Fibroblast of skin of back (primary cell): ENCODE data around the gene PCYT1A.
"Not testable (repeated sequence)": the region's sequence is repeated elsewhere in the genome, so short reads cannot be mapped to it uniquely, and the experiment has no call there.

Experiments
- DNase-seq: peaks from one replicate; pipeline ENCODE4 v3.0.0-alpha.2; 2013

Gene PCYT1A

GRCh38 chr3:196210673-196211556 is 76.6 kb downstream of the PCYT1A start, which contains the start of gene ZDHHC19:
ZDHHC19 (minus strand) TSS chr3:196211400; CDS start chr3:196211315, 85 bp downstream.
- no peak for DNase-seq

- DNase-seq, result not testable (repeated sequence)
Measured at GRCh38 chr3:196209944-196210672, 77.4 kb downstream of the PCYT1A start.

GRCh38 chr3:196208942-196209695 is 78.4 kb downstream of the PCYT1A start:
- no peak for DNase-seq

- DNase-seq, result no peak
Measured at GRCh38 chr3:196207833-196208607, 79.5 kb downstream of the PCYT1A start.

GRCh38 chr3:196207159-196207832 is 80.2 kb downstream of the PCYT1A start:
- DNase-seq, result no peak

GRCh38 chr3:196205442-196206205 is 81.9 kb downstream of the PCYT1A start:
- not testable (repeated sequence) for DNase-seq

- DNase-seq, result no peak
Measured at GRCh38 chr3:196203846-196204245, 83.7 kb downstream of the PCYT1A start.

- peak; percentile 59 for DNase-seq
Measured at GRCh38 chr3:196202516-196202970, 85.0 kb downstream of the PCYT1A start.

- DNase-seq, result no peak
Measured at GRCh38 chr3:196198771-196199753, 88.5 kb downstream of the PCYT1A start.

- no peak for DNase-seq
Measured at GRCh38 chr3:196198081-196198675, 89.3 kb downstream of the PCYT1A start.

GRCh38 chr3:196197524-196197923 is 90.0 kb downstream of the PCYT1A start:
- DNase-seq, result no peak

GRCh38 chr3:196195664-196196265 is 91.8 kb downstream of the PCYT1A start:
- DNase-seq, result no peak

- DNase-seq, result no peak
Measured at GRCh38 chr3:196194542-196194915, 93.0 kb downstream of the PCYT1A start.

GRCh38 chr3:196193736-196194541 is 93.6 kb downstream of the PCYT1A start:
- DNase-seq, result no peak

GRCh38 chr3:196193133-196193735 is 94.3 kb downstream of the PCYT1A start:
- no peak for DNase-seq

GRCh38 chr3:196192524-196193051 is 94.9 kb downstream of the PCYT1A start:
- no peak for DNase-seq

GRCh38 chr3:196192036-196192523 is 95.4 kb downstream of the PCYT1A start:
- DNase-seq, result no peak
